HG03378 (cell line): ENCODE results near the gene ARG2.

Experiments
- ATAC-seq: cut with Tn5 transposase; IDR thresholded peaks from one replicate; pipeline ENCODE4 v1.9.1; 2021; ENCODE audit warnings: mild to moderate bottlenecking, moderate library complexity; ENCODE audit not compliant: unreplicated experiment

Gene ARG2

GRCh38 chr14:67636361-67636919 is 16.7 kb downstream of the ARG2 start:
- ATAC-seq: no peak

GRCh38 chr14:67638642-67639041 is 18.9 kb downstream of the ARG2 start:
- no peak for ATAC-seq

DNA sequence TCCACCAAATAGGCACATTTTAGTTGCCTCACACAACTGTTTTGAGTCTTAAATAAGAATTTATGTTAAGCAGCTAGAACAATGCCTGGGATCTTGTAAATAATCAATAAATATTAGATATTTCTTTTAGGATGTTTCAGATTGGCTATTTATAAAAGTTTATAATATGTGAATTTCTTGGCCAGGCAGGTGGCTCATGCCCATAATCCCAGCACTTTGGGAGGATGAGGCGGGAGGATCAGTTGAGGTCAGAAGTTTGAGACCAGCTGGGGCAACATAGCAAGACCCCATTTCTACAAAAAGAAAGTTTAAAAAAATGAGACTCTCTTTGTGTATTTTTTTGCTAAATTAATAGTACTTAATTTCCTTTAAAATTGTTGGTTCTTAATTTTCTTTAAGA is 21.8 kb downstream of the ARG2 start:
- no peak for ATAC-seq

- no peak for ATAC-seq
Observed at GRCh38 chr14:67641902-67642749, 22.4 kb downstream of the ARG2 start.

- no peak for ATAC-seq
Observed at GRCh38 chr14:67643713-67644112, 24.0 kb downstream of the ARG2 start.

DNA sequence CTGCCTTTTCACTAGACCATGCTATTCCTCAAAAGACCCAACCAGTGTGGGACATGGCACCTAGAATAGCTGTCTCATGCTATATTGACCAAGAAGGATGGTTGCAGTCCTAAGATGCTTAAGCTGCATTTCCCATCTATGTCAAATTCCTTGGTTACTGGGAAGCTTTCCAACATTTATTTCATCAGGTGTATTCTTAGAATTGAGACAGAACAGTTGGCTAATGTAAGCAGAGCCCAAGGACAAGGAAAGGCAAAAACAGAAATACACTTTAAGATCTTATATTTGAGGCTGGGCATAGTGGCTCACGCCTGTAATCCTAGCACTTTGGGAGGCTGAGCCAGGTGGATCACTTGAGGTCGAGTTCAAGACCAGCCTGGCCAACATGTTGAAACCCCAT is 24.7 kb downstream of the ARG2 start:
- ATAC-seq: no peak

GRCh38 chr14:67645414-67645813 is 25.7 kb downstream of the ARG2 start:
- no peak for ATAC-seq

DNA sequence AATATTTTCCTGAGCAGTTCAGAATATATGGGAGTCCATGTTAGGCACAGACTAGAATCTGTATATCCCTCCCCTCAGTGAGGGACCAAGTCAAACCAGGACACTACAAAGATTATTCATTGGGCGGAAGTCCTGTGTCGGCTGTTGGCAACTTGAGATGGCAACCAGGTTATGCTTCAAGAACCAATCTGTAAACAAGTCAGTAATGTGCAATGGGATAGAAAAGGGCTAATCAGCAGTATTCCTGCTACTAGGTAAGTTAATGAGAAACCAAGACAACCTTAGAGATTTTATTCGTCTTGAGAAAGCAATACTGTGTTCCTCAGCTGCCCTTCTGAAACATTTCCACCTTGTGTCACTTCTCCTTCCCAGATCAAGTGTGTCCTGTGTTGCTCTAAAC is 26.4 kb downstream of the ARG2 start:
- ATAC-seq: no peak

DNA sequence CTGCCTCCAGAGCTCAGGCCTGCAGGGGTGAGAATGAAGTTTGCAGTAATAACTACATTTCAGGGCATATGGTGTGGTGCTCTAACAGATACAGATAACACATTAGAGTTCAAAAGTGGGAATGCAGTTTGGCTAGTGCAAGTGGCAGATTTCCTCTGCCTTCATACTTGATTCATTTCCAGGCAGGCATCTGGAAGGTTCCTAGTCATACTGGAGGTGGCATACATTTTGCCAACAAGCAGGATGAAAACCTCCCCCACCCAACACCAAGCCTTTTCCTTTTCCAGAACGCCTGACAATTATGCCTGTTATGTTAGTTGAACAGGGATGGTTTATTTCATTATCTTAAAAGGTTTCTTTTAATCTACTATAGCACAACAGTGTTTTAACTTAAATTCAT is 30.4 kb downstream of the ARG2 start:
- ATAC-seq: no peak

DNA sequence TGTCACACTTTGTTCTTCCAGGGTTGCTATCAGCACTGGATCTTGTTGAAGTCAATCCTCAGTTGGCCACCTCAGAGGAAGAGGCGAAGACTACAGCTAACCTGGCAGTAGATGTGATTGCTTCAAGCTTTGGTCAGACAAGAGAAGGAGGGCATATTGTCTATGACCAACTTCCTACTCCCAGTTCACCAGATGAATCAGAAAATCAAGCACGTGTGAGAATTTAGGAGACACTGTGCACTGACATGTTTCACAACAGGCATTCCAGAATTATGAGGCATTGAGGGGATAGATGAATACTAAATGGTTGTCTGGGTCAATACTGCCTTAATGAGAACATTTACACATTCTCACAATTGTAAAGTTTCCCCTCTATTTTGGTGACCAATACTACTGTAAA is 31.0 kb downstream of the ARG2 start:
- no peak for ATAC-seq

GRCh38 chr14:67652189-67652588 is 32.5 kb downstream of the ARG2 start:
- no peak for ATAC-seq

DNA sequence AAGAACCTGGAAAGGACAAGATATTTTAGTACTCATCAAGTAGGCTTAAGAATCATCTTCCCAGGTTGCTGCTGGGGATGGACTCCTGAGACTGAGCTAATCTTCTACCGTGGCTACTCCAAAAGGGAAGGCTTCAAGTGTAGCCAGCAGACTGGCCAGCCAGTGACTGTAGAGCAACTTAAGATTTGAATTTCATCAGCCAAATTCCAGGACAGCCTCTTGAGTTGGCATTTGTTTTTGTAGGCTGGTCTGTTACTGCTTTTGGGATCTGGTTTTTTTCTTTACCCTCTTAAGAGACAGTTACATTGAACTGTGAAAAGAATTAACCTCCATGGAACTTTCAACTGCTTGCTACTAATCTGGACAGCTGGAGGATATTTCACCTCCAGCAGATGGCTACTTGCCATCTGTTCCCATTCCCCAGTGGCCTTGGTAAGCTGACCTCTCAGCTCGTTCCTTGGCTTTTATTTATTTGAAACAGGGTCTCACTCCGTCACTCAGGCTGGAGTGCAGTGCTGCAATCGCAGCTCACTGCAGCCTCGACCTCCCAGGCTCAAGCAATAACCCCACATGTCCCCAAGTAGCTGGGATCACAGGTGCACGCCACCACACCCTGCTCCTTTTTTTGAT is 34.0 kb downstream of the ARG2 start:
- ATAC-seq: no peak

DNA sequence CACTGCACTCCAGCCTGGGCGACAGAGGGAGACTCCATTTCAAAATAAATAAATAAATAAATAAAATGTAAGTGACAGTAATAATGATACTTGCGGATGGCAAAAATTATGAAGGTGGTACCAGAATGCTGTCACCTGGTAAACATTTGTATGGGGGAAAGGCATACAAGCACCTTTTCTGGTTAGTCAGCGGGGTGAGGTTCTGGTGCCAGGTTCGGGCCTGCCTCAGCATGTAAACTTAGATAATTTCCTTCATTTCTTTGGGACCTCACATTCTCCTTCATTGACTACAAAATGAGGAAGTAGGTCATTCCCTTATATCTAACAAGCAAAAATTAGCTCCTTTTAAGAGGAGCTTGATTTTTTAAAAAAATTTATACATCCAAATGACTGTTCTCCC is 43.9 kb downstream of the ARG2 start:
- no peak for ATAC-seq

GRCh38 chr14:67665868-67666267 is 46.1 kb downstream of the ARG2 start:
- ATAC-seq: no peak

- ATAC-seq: peak; percentile 58
Observed at GRCh38 chr14:67666750-67667449, 47.2 kb downstream of the ARG2 start.

DNA sequence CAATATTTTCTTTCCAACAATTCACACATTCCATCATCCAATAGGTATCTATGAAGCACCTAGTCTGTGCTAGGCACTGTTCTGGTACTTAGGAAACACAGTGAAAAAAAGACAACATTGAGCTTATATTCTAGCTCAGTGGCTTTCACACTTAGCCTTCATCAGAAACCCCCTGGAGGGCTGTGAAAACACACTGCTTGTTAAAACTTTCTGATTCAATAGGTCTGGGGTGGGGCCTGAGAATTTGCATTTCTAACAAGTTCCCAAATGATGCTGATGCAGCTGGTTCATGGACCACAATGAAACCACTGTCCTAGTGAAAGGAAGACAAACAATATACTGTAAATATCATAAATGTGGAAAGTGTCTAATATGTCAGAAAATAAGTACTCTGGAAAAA is 48.8 kb downstream of the ARG2 start:
- no peak for ATAC-seq

GRCh38 chr14:67673451-67673850 is 53.7 kb downstream of the ARG2 start:
- no peak for ATAC-seq

- peak; percentile 32 for ATAC-seq
Observed at GRCh38 chr14:67674139-67674479, 54.4 kb downstream of the ARG2 start.

GRCh38 chr14:67674480-67675218 is 54.9 kb downstream of the ARG2 start, which contains the start of gene VTI1B:
TSS of gene VTI1B (minus strand) at chr14:67674632. CDS start at chr14:67674489, 143 bp downstream.
- ATAC-seq: peak; percentile 75

- no peak for ATAC-seq
Observed at GRCh38 chr14:67675219-67675582, 55.5 kb downstream of the ARG2 start.

DNA sequence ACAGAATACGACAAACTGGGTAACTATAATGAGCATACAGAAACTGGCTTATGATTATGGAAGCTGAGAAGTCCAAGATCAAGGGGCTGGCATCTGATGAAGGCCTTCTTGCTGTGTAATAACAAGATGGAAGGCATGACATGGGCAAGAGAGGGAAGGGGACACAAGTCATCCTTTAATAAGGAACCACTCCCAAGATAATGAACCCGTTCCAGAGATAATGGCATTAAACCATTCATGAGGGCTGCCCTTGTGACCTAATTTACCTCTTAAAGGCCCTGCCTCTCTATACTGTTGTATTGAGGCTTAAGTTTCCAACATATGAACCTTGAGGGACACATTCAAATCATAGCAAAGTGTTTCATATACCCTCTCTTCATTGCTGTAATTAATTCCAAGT is 59.3 kb downstream of the ARG2 start:
- no peak for ATAC-seq
